Keratinocyte (primary cell): ENCODE results near the gene XPC. TPM values are rescaled to one million over a fixed set of nuclear protein-coding genes. Genes with fewer than 3 reads are reported as not detected.

Source experiments
- DNase-seq: peaks from one replicate; pipeline ENCODE4 v3.0.0-alpha.2; 2011; ENCODE audit warnings: low read depth, missing footprints, low spot score
- FAIRE-seq: peaks from 2 replicates; lab custom pipeline; 2011; peaks lifted over from hg19 to GRCh38; lab: Jason Lieb, UNC
- H2AFZ ChIP-seq: 2 replicates; pipeline ENCODE4 v1.6.0; 2012; ENCODE audit warnings: low read length, control low read depth, inconsistent platforms; ENCODE audit not compliant: control insufficient read depth
- H3K27ac ChIP-seq: 2 replicates; pipeline ENCODE4 v1.5.1; 2011; ENCODE audit warnings: low read length; ENCODE audit not compliant: control insufficient read depth, insufficient read depth
- H3K27me3 ChIP-seq: 3 replicates; pipeline ENCODE4 v1.6.0; 2011; ENCODE audit warnings: low read length; ENCODE audit not compliant: control insufficient read depth, insufficient read depth; ENCODE audit errors: extremely low read depth
- H3K36me3 ChIP-seq, 2 experiments: 2 replicates in 1 of 2; 3 replicates in 1 of 2; pipeline ENCODE4 v1.5.1; 2011; ENCODE audit warnings: low read length in 2 of 2, mild to moderate bottlenecking in 1 of 2; ENCODE audit not compliant: control insufficient read depth in 2 of 2, insufficient read depth in 2 of 2; ENCODE audit errors: extremely low read depth in 1 of 2
- H3K4me1 ChIP-seq: 3 replicates; pipeline ENCODE4 v1.5.1; 2011; ENCODE audit warnings: low read length; ENCODE audit not compliant: control insufficient read depth, insufficient read depth; ENCODE audit errors: extremely low read depth
- H3K4me2 ChIP-seq: 3 replicates; pipeline ENCODE4 v1.6.0; 2011; ENCODE audit warnings: low read depth, low read length; ENCODE audit not compliant: control insufficient read depth, insufficient read depth; ENCODE audit errors: extremely low read depth
- H3K4me3 ChIP-seq, 3 experiments: fragments of 200-600 bp in 1 of 3; sonication (generic) in 1 of 3; 2 replicates in 2 of 3; 3 replicates in 1 of 3; pipeline ENCODE4 v1.5.1; 2011 to 2016; ENCODE audit warnings: low read length in 3 of 3, mild to moderate bottlenecking in 3 of 3, control low read depth in 2 of 3, inconsistent platforms in 1 of 3, low read depth in 1 of 3, mixed read lengths in 1 of 3, mixed run types in 1 of 3, moderate library complexity in 1 of 3; ENCODE audit not compliant: control insufficient read depth in 2 of 3, insufficient read depth in 2 of 3; ENCODE audit errors: extremely low read depth in 1 of 3
- H3K79me2 ChIP-seq: 2 replicates; pipeline ENCODE4 v1.6.0; 2012; ENCODE audit warnings: low read length; ENCODE audit not compliant: control insufficient read depth, insufficient read depth
- H3K9ac ChIP-seq: 3 replicates; pipeline ENCODE4 v1.6.0; 2011; ENCODE audit warnings: low read length; ENCODE audit not compliant: control insufficient read depth, insufficient read depth; ENCODE audit errors: extremely low read depth
- H3K9me1 ChIP-seq: 3 replicates; pipeline ENCODE4 v1.6.0; 2011; ENCODE audit warnings: low read length; ENCODE audit not compliant: control insufficient read depth, insufficient read depth; ENCODE audit errors: extremely low read depth
- H3K9me3 ChIP-seq: 2 replicates; pipeline ENCODE4 v1.5.1; 2012; ENCODE audit warnings: low read depth, low read length; ENCODE audit not compliant: control insufficient read depth
- H4K20me1 ChIP-seq: 3 replicates; pipeline ENCODE4 v1.6.0; 2011; ENCODE audit warnings: low read length; ENCODE audit not compliant: control insufficient read depth, insufficient read depth; ENCODE audit errors: extremely low read depth
- CTCF ChIP-seq, 3 experiments: IDR thresholded peaks in 1 of 3; conservative IDR thresholded peaks in 1 of 3; optimal IDR thresholded peaks in 1 of 3; 2 replicates in 2 of 3; 3 replicates in 1 of 3; pipeline versions ENCODE3 to v1.5.1; 2011; ENCODE audit warnings: low read length in 3 of 3, mild to moderate bottlenecking in 3 of 3, moderate library complexity in 2 of 3, control low read depth in 1 of 3, inconsistent platforms in 1 of 3; ENCODE audit not compliant: insufficient read depth in 2 of 3; ENCODE audit errors: extremely low read depth in 1 of 3
- EZH2 ChIP-seq: IDR thresholded peaks from one replicate; pipeline ENCODE4 v1.6.1; 2012; ENCODE audit warnings: inconsistent platforms, mild to moderate bottlenecking, low read length, moderate library complexity
- dilution Hi-C: fragments of 300-500 bp; cut with MboI; formaldehyde crosslinking; loops from one replicate; pipeline ENCODE4 v1.7.0; 2020; ENCODE audit warnings: low sequenced_read_pairs; ENCODE audit not compliant: extremely low pct_ligation_motif_present
- polyA plus RNA-seq, 5 experiments: library from polyadenylated mRNA; depleted of rRNA in 3 of 5; stranded (reverse) in 3 of 5; stranded (forward) in 1 of 5; unstranded in 1 of 5; fragments of >200 nt; gene quantifications; 1 replicate in 1 of 5; 2 replicates in 3 of 5; 3 replicates in 1 of 5; pipeline versions ENCODE4 v1.2.1 to v1.2.3, GENCODE V29; 2011 to 2012; ENCODE audit warnings: missing spikeins in 2 of 5, low read depth in 1 of 5, low replicate concordance in 1 of 5

The XPC gene
- polyA plus RNA-seq, 1 donor (not counting 4 experiments of a cell fraction or from before 2014, with no cell fraction given), result 24.9 TPM

GRCh38 chr3:14132120-14132519 is 46.3 kb downstream of the XPC start:
- Histone ChIP-seq H3K4me1 (peaks cover 41% of the 10 kb centered on the region), H3K9me3 (no peaks in the 10 kb centered on the region), H3K4me2 (no peak overlapping the region), H3K9ac (no peak overlapping the region), H3K27ac (no peak overlapping the region), H3K36me3 (peaks cover 69 to 85% of the 10 kb centered on the region in 2 experiments), H3K79me2 (peaks cover 30% of the 10 kb centered on the region), H3K9me1 (no peaks in the 10 kb centered on the region), H3K4me3 (no peak overlapping the region), H4K20me1 (peaks cover 12% of the 10 kb centered on the region), H2AFZ (no peak overlapping the region), H3K27me3 (no peaks in the 10 kb centered on the region)
- TF ChIP-seq CTCF (optimal IDR thresholded peaks at IDR 0.05 in 1 of 3, IDR thresholded peaks at IDR 0.05 in 1 of 3, conservative IDR thresholded peaks at IDR 0.05 in 1 of 3; ENCODE audit: extremely low read depth in 1 of 3, insufficient read depth in 2 of 3, low read length in 3 of 3), result no peak
- no peak for TF ChIP-seq EZH2
- dilution Hi-C loops, result no loop called here
- DNase-seq (no peak), FAIRE-seq (no peak)

GRCh38 chr3:14131134-14131533 is 47.3 kb downstream of the XPC start:
- Histone ChIP-seq H3K27ac (no peak overlapping the region), H4K20me1 (peaks cover 22% of the 10 kb centered on the region), H3K36me3 (peaks cover 67 to 83% of the 10 kb centered on the region in 2 experiments), H3K9ac (no peak overlapping the region), H3K9me1 (no peaks in the 10 kb centered on the region), H2AFZ (no peak overlapping the region), H3K79me2 (peaks cover 39% of the 10 kb centered on the region), H3K4me1 (peaks cover 40% of the 10 kb centered on the region), H3K9me3 (no peaks in the 10 kb centered on the region), H3K4me2 (no peak overlapping the region), H3K4me3 (no peak overlapping the region), H3K27me3 (no peaks in the 10 kb centered on the region)
- FAIRE-seq (no peak), DNase-seq (no peak)
- TF ChIP-seq EZH2, result no peak
- TF ChIP-seq CTCF (optimal IDR thresholded peaks at IDR 0.05 in 1 of 3, IDR thresholded peaks at IDR 0.05 in 1 of 3, conservative IDR thresholded peaks at IDR 0.05 in 1 of 3; ENCODE audit: extremely low read depth in 1 of 3, insufficient read depth in 2 of 3, low read length in 3 of 3), result no peak
- dilution Hi-C loops, result no loop called here
